Ectodermal cell (in vitro differentiated cells): Measurements from ENCODE around the gene CACFD1.

Source experiments
- H3K27ac ChIP-seq: 2 replicates; pipeline ENCODE4 v1.7.0; 2013; ENCODE audit warnings: mild to moderate bottlenecking, low read depth, low read length; ENCODE audit not compliant: insufficient read depth, poor library complexity, severe bottlenecking
- H3K27me3 ChIP-seq: 2 replicates; pipeline ENCODE4 v1.7.0; 2013; ENCODE audit warnings: mild to moderate bottlenecking, low read length; ENCODE audit not compliant: insufficient read depth, control insufficient read depth, poor library complexity, severe bottlenecking
- H3K36me3 ChIP-seq: one replicate; pipeline ENCODE4 v1.7.0; 2013; ENCODE audit warnings: low read length; ENCODE audit not compliant: control insufficient read depth, insufficient read depth
- H3K4me1 ChIP-seq: one replicate; pipeline ENCODE4 v1.7.0; 2013; ENCODE audit warnings: low read length; ENCODE audit not compliant: control insufficient read depth, insufficient read depth
- H3K4me3 ChIP-seq: 2 replicates; pipeline ENCODE4 v1.7.0; 2013; ENCODE audit warnings: low read depth, low read length, control low read depth; ENCODE audit not compliant: insufficient read depth
- H3K9me3 ChIP-seq: 2 replicates; pipeline ENCODE4 v1.7.0; 2013; ENCODE audit warnings: mild to moderate bottlenecking, low read length, moderate library complexity; ENCODE audit not compliant: control insufficient read depth
- WGBS, 2 experiments: methylation state at CpG; one replicate each; pipeline ENCODE4 v1.1.7; 2013; ENCODE audit warnings: missing lambda C conversion rate in 2 of 2; 5-methylcytosine and 5-hydroxymethylcytosine counted together

Gene CACFD1

GRCh38 chr9:133517711-133518110 lies 57.9 kb downstream of the CACFD1 start:
- WGBS, 2 experiments = 82 to 83% methylated on average over 8 of the region's 8 CpGs
- Histone ChIP-seq H3K9me3 (no peaks in the 10 kb centered on the region), H3K4me3 (no peak overlapping the region), H3K27me3 (no peaks in the 10 kb centered on the region), H3K36me3 (no peaks in the 10 kb centered on the region), H3K27ac (no peak overlapping the region), H3K4me1 (peaks cover 4% of the 10 kb centered on the region)

GRCh38 chr9:133518200-133518599 lies 58.4 kb downstream of the CACFD1 start:
- Histone ChIP-seq H3K4me1 (peaks cover 4% of the 10 kb centered on the region), H3K27ac (no peak overlapping the region), H3K27me3 (no peaks in the 10 kb centered on the region), H3K4me3 (no peak overlapping the region), H3K9me3 (no peaks in the 10 kb centered on the region), H3K36me3 (no peaks in the 10 kb centered on the region)
- 89 to 97% methylated on average over 5 of the region's 5 CpGs for WGBS, 2 experiments

GRCh38 chr9:133518706-133519449 lies 59.1 kb downstream of the CACFD1 start:
- H3K4me3 ChIP-seq = no peak overlapping the region
- 95 to 96% methylated on average over 27 of the region's 27 CpGs for WGBS, 2 experiments

GRCh38 chr9:133519693-133520092 lies 59.9 kb downstream of the CACFD1 start:
- 84 to 85% methylated on average over 7 of the region's 7 CpGs for WGBS, 2 experiments
- no peak overlapping the region for H3K27ac ChIP-seq
- H3K9me3 ChIP-seq = no peaks in the 10 kb centered on the region
- no peaks in the 10 kb centered on the region for H3K27me3 ChIP-seq
- no peak overlapping the region for H3K4me3 ChIP-seq
- H3K36me3 ChIP-seq = no peaks in the 10 kb centered on the region
- H3K4me1 ChIP-seq = peaks cover under 1% of the 10 kb centered on the region

More at GRCh38 chr9:133518706-133519449, 59.1 kb downstream of the CACFD1 start:
- no peaks in the 10 kb centered on the region for H3K27me3 ChIP-seq
- no peaks in the 10 kb centered on the region for H3K9me3 ChIP-seq
- no peak overlapping the region for H3K27ac ChIP-seq
- no peaks in the 10 kb centered on the region for H3K36me3 ChIP-seq
- peaks cover 4% of the 10 kb centered on the region for H3K4me1 ChIP-seq

- Histone ChIP-seq H3K9me3 (no peaks in the 10 kb centered on the region), H3K4me3 (no peak overlapping the region), H3K27me3 (no peaks in the 10 kb centered on the region), H3K36me3 (no peaks in the 10 kb centered on the region), H3K4me1 (no peaks in the 10 kb centered on the region), H3K27ac (no peak overlapping the region)
- WGBS, 2 experiments = 93% methylated on average over 24 of the region's 24 CpGs
Observed at GRCh38 chr9:133520121-133520835, 60.5 kb downstream of the CACFD1 start.
